K562 (cell line): ENCODE measurements around the gene SLC25A11. TPM values are rescaled to one million over a fixed set of nuclear protein-coding genes. Genes with fewer than 3 reads are reported as not detected.
A peak's percentile ranks its signal among the peaks of the same experiment; 100 is the strongest.

Source experiments
- BHLHE40 ChIP-seq: IDR thresholded peaks from 2 replicates; pipeline ENCODE4 v1.6.1; 2011; ENCODE audit warnings: low read length, improper control_type of control experiment
- BRCA1 ChIP-seq, 2 experiments: fragments of 450-650 bp in 1 of 2; sonication (generic) in 1 of 2; formaldehyde crosslinking in 1 of 2; IDR thresholded peaks; 2 replicates each; pipeline versions ENCODE4 v1.5.0 to v1.6.1; 2017 to 2020; ENCODE audit warnings: mild to moderate bottlenecking in 1 of 2, missing genetic modification reagents in 1 of 2
- CCNT2 ChIP-seq: IDR thresholded peaks from 2 replicates; pipeline ENCODE4 v1.6.1; 2011; ENCODE audit warnings: borderline replicate concordance, low read depth, mild to moderate bottlenecking, moderate library complexity, mixed read lengths, low read length; ENCODE audit not compliant: insufficient read length; ENCODE audit errors: extremely low read depth
- ERF ChIP-seq: fragments of 450-650 bp; formaldehyde crosslinking; IDR thresholded peaks from 2 replicates; pipeline ENCODE4 v1.4.0; 2020; ENCODE audit warnings: mild to moderate bottlenecking, mixed read lengths
- NBN ChIP-seq: fragments of 450-650 bp; IDR thresholded peaks from 2 replicates; pipeline ENCODE4 v1.6.1; 2016; ENCODE audit warnings: low read depth, mild to moderate bottlenecking
- RFX1 ChIP-seq: fragments of 450-650 bp; IDR thresholded peaks from 2 replicates; pipeline ENCODE4 v1.6.1; 2016; ENCODE audit warnings: mild to moderate bottlenecking, moderate library complexity
- SMARCB1 ChIP-seq: IDR thresholded peaks from 2 replicates; pipeline ENCODE4 v1.6.1; 2011; ENCODE audit warnings: improper control_type of control experiment, low read depth; ENCODE audit not compliant: insufficient read length
- TARDBP ChIP-seq: fragments of 450-650 bp; IDR thresholded peaks from 2 replicates; pipeline ENCODE4 v1.6.1; 2016
- TCF7 ChIP-seq: sonication (generic); IDR thresholded peaks from 2 replicates; pipeline ENCODE4 v1.6.1; 2016; ENCODE audit warnings: antibody characterized with exemption, borderline replicate concordance
- UBTF ChIP-seq, 2 experiments: IDR thresholded peaks; 2 replicates each; pipeline ENCODE4 v1.6.1; 2012; ENCODE audit warnings: improper control_type of control experiment in 2 of 2, low read depth in 2 of 2, low read length in 2 of 2, borderline replicate concordance in 1 of 2
- ZNF707 ChIP-seq: fragments of 250-450 bp; sonication (Bioruptor Pico); conservative IDR thresholded peaks from 2 replicates; pipeline ENCODE4 v1.8.0; 2022; ENCODE audit warnings: inconsistent platforms, mild to moderate bottlenecking, moderate library complexity
- ZNF77 ChIP-seq: fragments of 250-450 bp; sonication (Bioruptor Pico); IDR thresholded peaks from 2 replicates; pipeline ENCODE4 v1.5.0; 2020
- polyA plus RNA-seq, 8 experiments: library from polyadenylated mRNA; depleted of rRNA in 4 of 8; stranded (reverse) in 5 of 8; unstranded in 3 of 8; fragments of >200 nt; fragmentation: Nextera tagmentation in 2 of 8; fragmentation: Illumina TruSeq in 1 of 8; extraction: Ambion mirVana in 2 of 8; extraction: Trizol in 1 of 8; gene quantifications; 2 replicates each; pipeline versions ENCODE4 v1.2.1 to v1.2.3, GENCODE V29; 2011 to 2014; ENCODE audit warnings: inconsistent platforms in 1 of 8, missing spikeins in 1 of 8
- total RNA-seq, 7 experiments: library from RNA; depleted of rRNA in 6 of 7; stranded (reverse); fragments of >200 nt in 6 of 7; fragmentation: Illumina TruSeq in 2 of 7; extraction: Trizol in 2 of 7; gene quantifications; 2 replicates each; pipeline versions ENCODE4 v1.2.1 to v1.2.3, GENCODE V29; 2011 to 2021; ENCODE audit warnings: low replicate concordance in 1 of 7
- TF ChIP-seq, protein P1 (sequence below): fragments of 250-450 bp; sonication (Bioruptor Pico); IDR thresholded peaks from 2 replicates; pipeline ENCODE4 v1.4.0; 2020; ENCODE audit warnings: mild to moderate bottlenecking, moderate library complexity
- TF ChIP-seq, protein P2 (sequence below): fragments of 250-450 bp; sonication (Bioruptor Pico); IDR thresholded peaks from 2 replicates; pipeline ENCODE4 v1.4.0; 2020

Gene SLC25A11
- total and polyA plus RNA-seq, 9 of the 15 experiments (the other 6 are each of a cell fraction or from before 2014, with no cell fraction given), result 3.1 to 56.7 (median 32.9) TPM

DNA sequence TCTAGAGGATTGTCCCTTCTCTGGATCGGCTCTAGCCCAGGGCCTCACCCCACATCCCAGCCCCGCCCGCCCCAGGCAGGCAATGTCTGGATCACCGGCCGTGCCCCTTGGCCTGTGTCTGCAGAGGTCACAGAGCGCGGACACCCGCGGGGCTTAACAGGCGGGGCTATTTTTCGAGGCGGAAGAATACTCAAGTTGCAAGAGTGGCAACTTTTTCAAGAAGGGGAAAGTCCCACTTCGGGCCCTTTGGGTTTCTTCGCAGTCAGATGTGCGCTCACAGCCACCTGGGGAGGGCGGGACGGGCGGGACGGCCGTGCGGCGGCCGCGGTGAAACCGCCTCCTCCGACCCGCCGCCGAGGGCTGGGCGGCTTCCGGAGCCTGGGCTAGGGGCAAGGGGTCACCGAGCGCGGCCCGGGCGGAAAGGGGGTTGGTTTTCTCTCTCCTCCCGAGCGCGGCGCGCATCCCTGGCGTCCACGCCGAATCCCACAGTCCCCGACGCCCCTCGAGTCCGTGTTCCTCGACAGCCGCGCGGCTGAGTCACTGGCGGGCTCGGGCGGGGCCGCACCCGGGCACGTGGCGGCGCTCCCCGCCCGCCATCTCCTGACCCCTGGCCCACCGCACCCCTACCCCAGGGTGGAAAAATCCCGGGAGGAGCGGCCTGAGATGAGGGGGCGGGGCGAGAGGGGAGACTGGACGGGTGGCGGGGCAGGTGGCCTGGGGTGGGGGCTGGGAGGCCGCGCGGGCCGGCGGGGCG is 9.7 kb upstream of the SLC25A11 start (continued):
- TF ChIP-seq ERF (CRISPR knock-in tag) (peak; percentile 52; the same call in 1 of the 2 replicates), NBN (no peak), TCF7 (no peak), ZNF77 (CRISPR knock-in tag) (no peak), RFX1 (no peak), TARDBP (peak; percentile 63; the same call in 1 of the 2 replicates), UBTF (IDR thresholded peaks at IDR 0.05; ENCODE audit: borderline replicate concordance in 1 of 2, low read depth in 2 of 2, low read length in 2 of 2) (no peak; a peak in 1 of 4 replicates), ZNF707 (no peak), SMARCB1 (no peak), CCNT2 (peak; percentile 60), BRCA1 (IDR thresholded peaks at IDR 0.05) (no peak), BRCA1 (CRISPR knock-in tag; IDR thresholded peaks at IDR 0.05) (no peak), BHLHE40 (peak; percentile 69)
- TF ChIP-seq, protein P1, sequence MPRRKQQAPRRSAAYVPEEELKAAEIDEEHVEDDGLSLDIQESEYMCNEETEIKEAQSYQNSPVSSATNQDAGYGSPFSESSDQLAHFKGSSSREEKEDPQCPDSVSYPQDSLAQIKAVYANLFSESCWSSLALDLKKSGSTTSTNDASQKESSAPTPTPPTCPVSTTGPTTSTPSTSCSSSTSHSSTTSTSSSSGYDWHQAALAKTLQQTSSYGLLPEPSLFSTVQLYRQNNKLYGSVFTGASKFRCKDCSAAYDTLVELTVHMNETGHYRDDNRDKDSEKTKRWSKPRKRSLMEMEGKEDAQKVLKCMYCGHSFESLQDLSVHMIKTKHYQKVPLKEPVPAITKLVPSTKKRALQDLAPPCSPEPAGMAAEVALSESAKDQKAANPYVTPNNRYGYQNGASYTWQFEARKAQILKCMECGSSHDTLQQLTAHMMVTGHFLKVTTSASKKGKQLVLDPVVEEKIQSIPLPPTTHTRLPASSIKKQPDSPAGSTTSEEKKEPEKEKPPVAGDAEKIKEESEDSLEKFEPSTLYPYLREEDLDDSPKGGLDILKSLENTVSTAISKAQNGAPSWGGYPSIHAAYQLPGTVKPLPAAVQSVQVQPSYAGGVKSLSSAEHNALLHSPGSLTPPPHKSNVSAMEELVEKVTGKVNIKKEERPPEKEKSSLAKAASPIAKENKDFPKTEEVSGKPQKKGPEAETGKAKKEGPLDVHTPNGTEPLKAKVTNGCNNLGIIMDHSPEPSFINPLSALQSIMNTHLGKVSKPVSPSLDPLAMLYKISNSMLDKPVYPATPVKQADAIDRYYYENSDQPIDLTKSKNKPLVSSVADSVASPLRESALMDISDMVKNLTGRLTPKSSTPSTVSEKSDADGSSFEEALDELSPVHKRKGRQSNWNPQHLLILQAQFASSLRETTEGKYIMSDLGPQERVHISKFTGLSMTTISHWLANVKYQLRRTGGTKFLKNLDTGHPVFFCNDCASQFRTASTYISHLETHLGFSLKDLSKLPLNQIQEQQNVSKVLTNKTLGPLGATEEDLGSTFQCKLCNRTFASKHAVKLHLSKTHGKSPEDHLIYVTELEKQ (CRISPR knock-in tag), result no peak
- TF ChIP-seq, protein P2, sequence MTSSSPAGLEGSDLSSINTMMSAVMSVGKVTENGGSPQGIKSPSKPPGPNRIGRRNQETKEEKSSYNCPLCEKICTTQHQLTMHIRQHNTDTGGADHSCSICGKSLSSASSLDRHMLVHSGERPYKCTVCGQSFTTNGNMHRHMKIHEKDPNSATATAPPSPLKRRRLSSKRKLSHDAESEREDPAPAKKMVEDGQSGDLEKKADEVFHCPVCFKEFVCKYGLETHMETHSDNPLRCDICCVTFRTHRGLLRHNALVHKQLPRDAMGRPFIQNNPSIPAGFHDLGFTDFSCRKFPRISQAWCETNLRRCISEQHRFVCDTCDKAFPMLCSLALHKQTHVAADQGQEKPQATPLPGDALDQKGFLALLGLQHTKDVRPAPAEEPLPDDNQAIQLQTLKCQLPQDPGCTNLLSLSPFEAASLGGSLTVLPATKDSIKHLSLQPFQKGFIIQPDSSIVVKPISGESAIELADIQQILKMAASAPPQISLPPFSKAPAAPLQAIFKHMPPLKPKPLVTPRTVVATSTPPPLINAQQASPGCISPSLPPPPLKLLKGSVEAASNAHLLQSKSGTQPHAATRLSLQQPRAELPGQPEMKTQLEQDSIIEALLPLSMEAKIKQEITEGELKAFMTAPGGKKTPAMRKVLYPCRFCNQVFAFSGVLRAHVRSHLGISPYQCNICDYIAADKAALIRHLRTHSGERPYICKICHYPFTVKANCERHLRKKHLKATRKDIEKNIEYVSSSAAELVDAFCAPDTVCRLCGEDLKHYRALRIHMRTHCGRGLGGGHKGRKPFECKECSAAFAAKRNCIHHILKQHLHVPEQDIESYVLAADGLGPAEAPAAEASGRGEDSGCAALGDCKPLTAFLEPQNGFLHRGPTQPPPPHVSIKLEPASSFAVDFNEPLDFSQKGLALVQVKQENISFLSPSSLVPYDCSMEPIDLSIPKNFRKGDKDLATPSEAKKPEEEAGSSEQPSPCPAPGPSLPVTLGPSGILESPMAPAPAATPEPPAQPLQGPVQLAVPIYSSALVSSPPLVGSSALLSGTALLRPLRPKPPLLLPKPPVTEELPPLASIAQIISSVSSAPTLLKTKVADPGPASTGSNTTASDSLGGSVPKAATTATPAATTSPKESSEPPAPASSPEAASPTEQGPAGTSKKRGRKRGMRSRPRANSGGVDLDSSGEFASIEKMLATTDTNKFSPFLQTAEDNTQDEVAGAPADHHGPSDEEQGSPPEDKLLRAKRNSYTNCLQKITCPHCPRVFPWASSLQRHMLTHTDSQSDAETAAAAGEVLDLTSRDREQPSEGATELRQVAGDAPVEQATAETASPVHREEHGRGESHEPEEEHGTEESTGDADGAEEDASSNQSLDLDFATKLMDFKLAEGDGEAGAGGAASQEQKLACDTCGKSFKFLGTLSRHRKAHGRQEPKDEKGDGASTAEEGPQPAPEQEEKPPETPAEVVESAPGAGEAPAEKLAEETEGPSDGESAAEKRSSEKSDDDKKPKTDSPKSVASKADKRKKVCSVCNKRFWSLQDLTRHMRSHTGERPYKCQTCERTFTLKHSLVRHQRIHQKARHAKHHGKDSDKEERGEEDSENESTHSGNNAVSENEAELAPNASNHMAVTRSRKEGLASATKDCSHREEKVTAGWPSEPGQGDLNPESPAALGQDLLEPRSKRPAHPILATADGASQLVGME, result no peak
